H9 (cell line): ENCODE measurements around the gene KIAA1671. TPM values are rescaled to one million over a fixed set of nuclear protein-coding genes. Genes with fewer than 3 reads are reported as not detected.
A peak's percentile ranks its signal among the peaks of the same experiment; 100 is the strongest.

ENCODE experiments used
- DNase-seq: peaks from one replicate; pipeline ENCODE4 v3.0.0-alpha.2; 2017
- H2AFZ ChIP-seq: one replicate; pipeline ENCODE4 v1.6.1; 2013; ENCODE audit warnings: mild to moderate bottlenecking, low read length, control low read depth, moderate library complexity
- H2AK5ac ChIP-seq: 2 replicates; pipeline ENCODE4 v1.6.1; 2013; ENCODE audit warnings: low read length, control low read depth, mixed read lengths; ENCODE audit not compliant: insufficient read length
- H2BK120ac ChIP-seq: one replicate; pipeline ENCODE4 v1.6.1; 2013; ENCODE audit warnings: low read depth, mild to moderate bottlenecking, low read length, control low read depth, inconsistent platforms; ENCODE audit not compliant: poor library complexity, severe bottlenecking
- H2BK12ac ChIP-seq: 2 replicates; pipeline ENCODE4 v1.6.1; 2013; ENCODE audit warnings: low read length, control low read depth, mixed read lengths, low read depth; ENCODE audit not compliant: insufficient read length
- H2BK15ac ChIP-seq: 2 replicates; pipeline ENCODE4 v1.6.1; 2013; ENCODE audit warnings: low read depth, low read length, control low read depth
- H2BK20ac ChIP-seq: one replicate; pipeline ENCODE4 v1.6.1; 2013; ENCODE audit warnings: low read depth, mild to moderate bottlenecking, low read length, control low read depth, inconsistent platforms; ENCODE audit not compliant: poor library complexity, severe bottlenecking
- H2BK5ac ChIP-seq: 2 replicates; pipeline ENCODE4 v1.6.1; 2013; ENCODE audit warnings: low read length, control low read depth, mixed read lengths; ENCODE audit not compliant: insufficient read length
- H3K14ac ChIP-seq: 2 replicates; pipeline ENCODE4 v1.6.1; 2013; ENCODE audit warnings: low read length, control low read depth; ENCODE audit not compliant: insufficient read depth
- H3K18ac ChIP-seq: 2 replicates; pipeline ENCODE4 v1.6.1; 2013; ENCODE audit warnings: low read depth, mild to moderate bottlenecking, mixed read lengths, low read length, control low read depth; ENCODE audit not compliant: insufficient read length
- H3K23ac ChIP-seq: 2 replicates; pipeline ENCODE4 v1.6.1; 2013; ENCODE audit warnings: low read length, control low read depth, mixed read lengths, low read depth; ENCODE audit not compliant: insufficient read length
- H3K23me2 ChIP-seq: 2 replicates; pipeline ENCODE4 v1.6.1; 2013; ENCODE audit warnings: low read depth, mild to moderate bottlenecking, mixed read lengths, low read length, control low read depth; ENCODE audit not compliant: insufficient read length, poor library complexity, severe bottlenecking
- H3K27ac ChIP-seq: 2 replicates; pipeline ENCODE4 v1.5.1; 2013; ENCODE audit warnings: low read length, control low read depth, mixed read lengths, low read depth; ENCODE audit not compliant: insufficient read length
- H3K27me3 ChIP-seq: 2 replicates; pipeline ENCODE4 v1.6.1; 2013; ENCODE audit warnings: low read length, control low read depth, inconsistent platforms; ENCODE audit not compliant: insufficient read depth
- H3K4ac ChIP-seq: 2 replicates; pipeline ENCODE4 v1.6.1; 2013; ENCODE audit warnings: low read depth, mild to moderate bottlenecking, control low read depth, inconsistent platforms, low read length, moderate library complexity
- H3K4me1 ChIP-seq: 2 replicates; pipeline ENCODE4 v1.6.1; 2013; ENCODE audit warnings: low read length, control low read depth, inconsistent platforms; ENCODE audit not compliant: insufficient read depth
- H3K4me2 ChIP-seq: 2 replicates; pipeline ENCODE4 v1.6.1; 2013; ENCODE audit warnings: low read length, control low read depth, mixed read lengths; ENCODE audit not compliant: insufficient read length, insufficient read depth
- H3K56ac ChIP-seq: 2 replicates; pipeline ENCODE4 v1.6.1; 2013; ENCODE audit warnings: low read depth, mild to moderate bottlenecking, mixed read lengths, low read length, control low read depth; ENCODE audit not compliant: insufficient read length
- H3K79me1 ChIP-seq: 2 replicates; pipeline ENCODE4 v1.6.1; 2013; ENCODE audit warnings: low read depth, mild to moderate bottlenecking, moderate library complexity, low read length, control low read depth, inconsistent platforms; ENCODE audit not compliant: insufficient read depth, poor library complexity, severe bottlenecking
- H3K79me2 ChIP-seq: 2 replicates; pipeline ENCODE4 v1.6.1; 2013; ENCODE audit warnings: low read length, control low read depth, inconsistent platforms; ENCODE audit not compliant: insufficient read depth
- H3K9ac ChIP-seq: 2 replicates; pipeline ENCODE4 v1.6.1; 2013; ENCODE audit warnings: low read length, control low read depth, mixed read lengths; ENCODE audit not compliant: insufficient read length; ENCODE audit errors: extremely low read depth
- H3K9me3 ChIP-seq: one replicate; pipeline ENCODE4 v1.6.1; 2013; ENCODE audit warnings: low read depth, low read length, inconsistent platforms; ENCODE audit not compliant: control insufficient read depth
- H3T11ph ChIP-seq: one replicate; pipeline ENCODE4 v1.6.1; 2013; ENCODE audit warnings: mild to moderate bottlenecking, low read length, control low read depth, inconsistent platforms
- H4K20me1 ChIP-seq: one replicate; pipeline ENCODE4 v1.6.1; 2013; ENCODE audit not compliant: control insufficient read depth, insufficient read length, insufficient read depth
- H4K5ac ChIP-seq: 2 replicates; pipeline ENCODE4 v1.6.1; 2013; ENCODE audit warnings: low read depth, mild to moderate bottlenecking, mixed read lengths, low read length, control low read depth; ENCODE audit not compliant: insufficient read length
- H4K8ac ChIP-seq: replicated peaks from 2 replicates; pipeline ENCODE4 v1.6.1; 2013; ENCODE audit warnings: low read length, control low read depth, mixed read lengths, low read depth; ENCODE audit not compliant: insufficient read length
- H4K91ac ChIP-seq: 2 replicates; pipeline ENCODE4 v1.6.1; 2013; ENCODE audit warnings: low read depth, mild to moderate bottlenecking, moderate library complexity, mixed read lengths, low read length, control low read depth; ENCODE audit not compliant: insufficient read length
- H3K27ac Mint-ChIP-seq, 3 experiments: 2 replicates in 2 of 3; 3 replicates in 1 of 3; pipeline ENCODE4 v1.8.0; 2020 to 2021; ENCODE audit warnings: mixed read lengths in 3 of 3, mild to moderate bottlenecking in 1 of 3, moderate library complexity in 1 of 3
- H3K27me3 Mint-ChIP-seq: 2 replicates; pipeline ENCODE4 v1.8.0; 2021; ENCODE audit warnings: low read depth, mild to moderate bottlenecking, moderate library complexity, mixed read lengths
- H3K36me3 Mint-ChIP-seq, 3 experiments: 2 replicates in 2 of 3; 3 replicates in 1 of 3; pipeline ENCODE4 v1.8.0; 2020 to 2021; ENCODE audit warnings: low read depth in 3 of 3, mixed read lengths in 3 of 3; ENCODE audit not compliant: insufficient read depth in 1 of 3
- H3K4me1 Mint-ChIP-seq, 2 experiments: 2 replicates each; pipeline ENCODE4 v1.8.0; 2020; ENCODE audit warnings: mixed read lengths in 2 of 2
- H3K4me3 Mint-ChIP-seq, 2 experiments: 2 replicates in 1 of 2; 3 replicates in 1 of 2; pipeline ENCODE4 v1.8.0; 2020 to 2021; ENCODE audit warnings: mild to moderate bottlenecking in 2 of 2, mixed read lengths in 2 of 2, moderate library complexity in 1 of 2
- H3K9me3 Mint-ChIP-seq, 2 experiments: 2 replicates in 1 of 2; 3 replicates in 1 of 2; pipeline ENCODE4 v1.8.0; 2020; ENCODE audit warnings: mild to moderate bottlenecking in 2 of 2, mixed read lengths in 2 of 2, moderate library complexity in 1 of 2
- WGBS: extraction: QIAGEN DNeasy Blood & Tissue Kit; methylation state at CpG from one replicate; pipeline ENCODE4 v1.1.7; 2013; ENCODE audit warnings: missing lambda C conversion rate, low lambda C conversion rate, mixed read lengths; ENCODE audit not compliant: insufficient read length; ENCODE audit errors: extremely low coverage; 5-methylcytosine and 5-hydroxymethylcytosine counted together
- total RNA-seq: library from RNA; stranded (reverse); gene quantifications from 2 replicates; pipeline ENCODE4 v1.2.1, GENCODE V29; 2021
- TF ChIP-seq, protein P1 (sequence below): fragments of 200-600 bp; sonication (generic); conservative IDR thresholded peaks from 3 replicates; pipeline ENCODE4 v1.8.0; 2021; ENCODE audit warnings: antibody characterized with exemption, mild to moderate bottlenecking

The KIAA1671 gene
- total RNA-seq, 1 experiment from 2014 or later, result 22.6 TPM

DNA sequence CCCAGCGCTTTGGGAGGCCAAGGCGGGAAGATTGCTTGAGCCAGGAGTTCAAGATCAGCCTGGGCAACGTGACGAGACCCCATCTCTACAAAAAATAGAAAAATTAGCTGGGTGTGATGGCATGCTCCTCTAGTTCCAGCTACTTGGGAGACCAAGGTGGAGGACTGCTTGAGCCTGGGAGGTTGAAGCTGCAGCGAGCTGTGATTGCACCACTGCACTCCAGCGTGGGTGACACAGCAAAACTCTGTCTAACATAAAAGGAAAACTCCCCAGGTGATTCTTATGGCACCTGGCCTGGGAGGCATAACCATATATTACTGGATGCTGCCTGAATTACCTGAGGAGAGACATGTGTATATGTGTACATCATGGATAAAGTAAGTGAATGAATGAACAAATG lies 29.1 kb downstream of the KIAA1671 start:
- H3K27ac Mint-ChIP-seq, result peak overlapping the region in 2 of 3 experiments; percentile 65 to 74; a peak in 1 of 7 replicates

More for the DNA sequence above, 29.1 kb downstream of the KIAA1671 start:
- no peak overlapping the region for H3K18ac ChIP-seq
- no peak for DNase-seq
- H3K4ac ChIP-seq, result no peak overlapping the region
- H4K8ac ChIP-seq, result no peak overlapping the region
- H3K4me1 ChIP-seq, result peaks cover 2% of the 10 kb centered on the region; the same call in 1 of the 2 replicates
- no peak overlapping the region for H3K9ac ChIP-seq
- Mint-ChIP-seq H3K4me1 (peaks cover 52 to 66% of the 10 kb centered on the region in 2 experiments), H3K9me3 (peaks cover 0 to 2% of the 10 kb centered on the region in 2 experiments; a peak in 2 of 5 replicates), H3K4me3 (no peak overlapping the region), H3K36me3 (peaks cover 0 to 13% (median 4%) of the 10 kb centered on the region in 3 experiments; a peak in 4 of 7 replicates), H3K27me3 (no peaks in the 10 kb centered on the region)
- H3K14ac ChIP-seq, result no peak overlapping the region
- H2AFZ ChIP-seq, result no peak overlapping the region
- H4K5ac ChIP-seq, result no peak overlapping the region
- H3K23me2 ChIP-seq, result no peaks in the 10 kb centered on the region
- no peak overlapping the region for H2AK5ac ChIP-seq
- no peak overlapping the region for H3K23ac ChIP-seq
- H4K91ac ChIP-seq, result no peak overlapping the region
- H4K20me1 ChIP-seq, result no peaks in the 10 kb centered on the region
- no peaks in the 10 kb centered on the region for H3K27me3 ChIP-seq
- no peak overlapping the region for H2BK12ac ChIP-seq
- no CpG with 5 or more reads among the region's 6 CpGs for WGBS
- no peaks in the 10 kb centered on the region for H3K9me3 ChIP-seq
- H2BK5ac ChIP-seq, result no peak overlapping the region
- no peak overlapping the region for H3K27ac ChIP-seq
- no peak overlapping the region for H3K4me2 ChIP-seq
- H3T11ph ChIP-seq, result no peak overlapping the region
- no peaks in the 10 kb centered on the region for H3K79me1 ChIP-seq
- H3K56ac ChIP-seq, result no peak overlapping the region
- TF ChIP-seq, protein P1, sequence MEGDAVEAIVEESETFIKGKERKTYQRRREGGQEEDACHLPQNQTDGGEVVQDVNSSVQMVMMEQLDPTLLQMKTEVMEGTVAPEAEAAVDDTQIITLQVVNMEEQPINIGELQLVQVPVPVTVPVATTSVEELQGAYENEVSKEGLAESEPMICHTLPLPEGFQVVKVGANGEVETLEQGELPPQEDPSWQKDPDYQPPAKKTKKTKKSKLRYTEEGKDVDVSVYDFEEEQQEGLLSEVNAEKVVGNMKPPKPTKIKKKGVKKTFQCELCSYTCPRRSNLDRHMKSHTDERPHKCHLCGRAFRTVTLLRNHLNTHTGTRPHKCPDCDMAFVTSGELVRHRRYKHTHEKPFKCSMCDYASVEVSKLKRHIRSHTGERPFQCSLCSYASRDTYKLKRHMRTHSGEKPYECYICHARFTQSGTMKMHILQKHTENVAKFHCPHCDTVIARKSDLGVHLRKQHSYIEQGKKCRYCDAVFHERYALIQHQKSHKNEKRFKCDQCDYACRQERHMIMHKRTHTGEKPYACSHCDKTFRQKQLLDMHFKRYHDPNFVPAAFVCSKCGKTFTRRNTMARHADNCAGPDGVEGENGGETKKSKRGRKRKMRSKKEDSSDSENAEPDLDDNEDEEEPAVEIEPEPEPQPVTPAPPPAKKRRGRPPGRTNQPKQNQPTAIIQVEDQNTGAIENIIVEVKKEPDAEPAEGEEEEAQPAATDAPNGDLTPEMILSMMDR, result no peak
- H2BK20ac ChIP-seq, result no peak overlapping the region
- no peak overlapping the region for H2BK15ac ChIP-seq
- no peaks in the 10 kb centered on the region; the same call in 1 of the 2 replicates for H3K79me2 ChIP-seq
- no peak overlapping the region for H2BK120ac ChIP-seq
